GM12891 (cell line): ENCODE measurements around the gene AHCYL2.

Experiments used
- POLR2A ChIP-seq: IDR thresholded peaks from 2 replicates; pipeline ENCODE4 v1.6.1; 2011; ENCODE audit warnings: low read depth, low read length, control low read depth
- TAF1 ChIP-seq: IDR thresholded peaks from 2 replicates; pipeline ENCODE4 v1.6.1; 2011; ENCODE audit warnings: low read depth, low read length, control low read depth

- TF ChIP-seq TAF1 (no peak), POLR2A (no peak)
These were observed 38.0 kb upstream of the AHCYL2 start for GRCh38 chr7:129186749-129187260.
